ENCODE measurements around the gene LRRC59. TPM values are rescaled to one million over a fixed set of nuclear protein-coding genes. Genes with fewer than 3 reads are reported as not detected.

The LRRC59 gene
- total RNA-seq, 1 experiment from 2014 or later, result 108 TPM

DNA sequence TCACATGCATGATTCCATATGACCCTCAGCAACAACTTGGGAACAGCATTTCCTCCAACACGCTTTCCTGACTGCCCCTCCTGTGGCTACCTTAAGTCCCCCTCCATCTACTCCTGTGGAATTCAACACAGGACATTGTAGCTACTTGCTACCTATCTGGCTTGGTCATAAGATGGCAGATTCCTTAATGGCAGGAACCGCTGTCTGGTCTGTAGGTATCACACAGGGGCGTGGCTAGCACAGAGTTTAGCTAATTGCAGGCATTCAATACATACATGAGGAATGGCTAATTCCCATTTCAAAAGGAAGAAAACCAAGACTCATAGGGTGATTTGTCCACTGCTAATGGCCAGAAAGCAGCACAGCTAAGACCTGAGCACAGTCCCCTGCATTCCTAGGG lies 8.6 kb downstream of the LRRC59 start:
- POLR2A ChIA-PET, result no interaction called here
- H3K4me3 Mint-ChIP-seq, result no peak overlapping the region

GRCh38 chr17:50386510-50386909 lies 10.8 kb downstream of the LRRC59 start:
- POLR2A ChIA-PET, result no interaction called here
- Mint-ChIP-seq H3K9me3 (no peaks in the 10 kb centered on the region), H3K4me3 (no peak overlapping the region), H3K27ac (no peak overlapping the region), H3K27me3 (ENCODE audit: low read depth) (no peaks in the 10 kb centered on the region; the same call in 1 of the 2 replicates), H3K36me3 (peaks cover 80% of the 10 kb centered on the region), H3K4me1 (no peaks in the 10 kb centered on the region)
- ATAC-seq, result no peak
- no peak for TF ChIP-seq SOX15 (CRISPR knock-in tag; IDR thresholded peaks at IDR 0.05)
- TF ChIP-seq, protein P1, sequence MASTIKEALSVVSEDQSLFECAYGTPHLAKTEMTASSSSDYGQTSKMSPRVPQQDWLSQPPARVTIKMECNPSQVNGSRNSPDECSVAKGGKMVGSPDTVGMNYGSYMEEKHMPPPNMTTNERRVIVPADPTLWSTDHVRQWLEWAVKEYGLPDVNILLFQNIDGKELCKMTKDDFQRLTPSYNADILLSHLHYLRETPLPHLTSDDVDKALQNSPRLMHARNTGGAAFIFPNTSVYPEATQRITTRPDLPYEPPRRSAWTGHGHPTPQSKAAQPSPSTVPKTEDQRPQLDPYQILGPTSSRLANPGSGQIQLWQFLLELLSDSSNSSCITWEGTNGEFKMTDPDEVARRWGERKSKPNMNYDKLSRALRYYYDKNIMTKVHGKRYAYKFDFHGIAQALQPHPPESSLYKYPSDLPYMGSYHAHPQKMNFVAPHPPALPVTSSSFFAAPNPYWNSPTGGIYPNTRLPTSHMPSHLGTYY (CRISPR knock-in tag; IDR thresholded peaks at IDR 0.05), result no peak
- TF ChIP-seq MXD4 (CRISPR knock-in tag; IDR thresholded peaks at IDR 0.05; ENCODE audit: borderline replicate concordance), result no peak
- no peak for TF ChIP-seq TEAD1 (CRISPR knock-in tag; IDR thresholded peaks at IDR 0.05)
- no peak for TF ChIP-seq ZNF317 (CRISPR knock-in tag; IDR thresholded peaks at IDR 0.05; ENCODE audit: borderline replicate concordance, low read depth)
- TF ChIP-seq PRRX2 (CRISPR knock-in tag; IDR thresholded peaks at IDR 0.05), result no peak
- TF ChIP-seq FOXJ3 (CRISPR knock-in tag; IDR thresholded peaks at IDR 0.05; ENCODE audit: borderline replicate concordance), result no peak
- no peak for TF ChIP-seq HMGA2 (CRISPR knock-in tag; IDR thresholded peaks at IDR 0.05)
- no peak for TF ChIP-seq E2F1 (CRISPR knock-in tag; IDR thresholded peaks at IDR 0.05)
- TF ChIP-seq ETV6 (CRISPR knock-in tag; IDR thresholded peaks at IDR 0.05), result no peak
- CTCF ChIA-PET, result no interaction called here
- DNase-seq (ENCODE audit: low spot score), result no peak

More for the DNA sequence above, 8.6 kb downstream of the LRRC59 start:
- TF ChIP-seq IRF2 (CRISPR knock-in tag; IDR thresholded peaks at IDR 0.05; ENCODE audit: borderline replicate concordance, low read depth), result no peak
- TF ChIP-seq, protein P2, sequence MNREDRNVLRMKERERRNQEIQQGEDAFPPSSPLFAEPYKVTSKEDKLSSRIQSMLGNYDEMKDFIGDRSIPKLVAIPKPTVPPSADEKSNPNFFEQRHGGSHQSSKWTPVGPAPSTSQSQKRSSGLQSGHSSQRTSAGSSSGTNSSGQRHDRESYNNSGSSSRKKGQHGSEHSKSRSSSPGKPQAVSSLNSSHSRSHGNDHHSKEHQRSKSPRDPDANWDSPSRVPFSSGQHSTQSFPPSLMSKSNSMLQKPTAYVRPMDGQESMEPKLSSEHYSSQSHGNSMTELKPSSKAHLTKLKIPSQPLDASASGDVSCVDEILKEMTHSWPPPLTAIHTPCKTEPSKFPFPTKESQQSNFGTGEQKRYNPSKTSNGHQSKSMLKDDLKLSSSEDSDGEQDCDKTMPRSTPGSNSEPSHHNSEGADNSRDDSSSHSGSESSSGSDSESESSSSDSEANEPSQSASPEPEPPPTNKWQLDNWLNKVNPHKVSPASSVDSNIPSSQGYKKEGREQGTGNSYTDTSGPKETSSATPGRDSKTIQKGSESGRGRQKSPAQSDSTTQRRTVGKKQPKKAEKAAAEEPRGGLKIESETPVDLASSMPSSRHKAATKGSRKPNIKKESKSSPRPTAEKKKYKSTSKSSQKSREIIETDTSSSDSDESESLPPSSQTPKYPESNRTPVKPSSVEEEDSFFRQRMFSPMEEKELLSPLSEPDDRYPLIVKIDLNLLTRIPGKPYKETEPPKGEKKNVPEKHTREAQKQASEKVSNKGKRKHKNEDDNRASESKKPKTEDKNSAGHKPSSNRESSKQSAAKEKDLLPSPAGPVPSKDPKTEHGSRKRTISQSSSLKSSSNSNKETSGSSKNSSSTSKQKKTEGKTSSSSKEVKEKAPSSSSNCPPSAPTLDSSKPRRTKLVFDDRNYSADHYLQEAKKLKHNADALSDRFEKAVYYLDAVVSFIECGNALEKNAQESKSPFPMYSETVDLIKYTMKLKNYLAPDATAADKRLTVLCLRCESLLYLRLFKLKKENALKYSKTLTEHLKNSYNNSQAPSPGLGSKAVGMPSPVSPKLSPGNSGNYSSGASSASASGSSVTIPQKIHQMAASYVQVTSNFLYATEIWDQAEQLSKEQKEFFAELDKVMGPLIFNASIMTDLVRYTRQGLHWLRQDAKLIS (CRISPR knock-in tag; IDR thresholded peaks at IDR 0.05; ENCODE audit: borderline replicate concordance), result no peak
- TF ChIP-seq, protein P3, sequence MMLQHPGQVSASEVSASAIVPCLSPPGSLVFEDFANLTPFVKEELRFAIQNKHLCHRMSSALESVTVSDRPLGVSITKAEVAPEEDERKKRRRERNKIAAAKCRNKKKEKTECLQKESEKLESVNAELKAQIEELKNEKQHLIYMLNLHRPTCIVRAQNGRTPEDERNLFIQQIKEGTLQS (CRISPR knock-in tag; conservative IDR thresholded peaks at IDR 0.05), result no peak
- no peaks in the 10 kb centered on the region for H3K9me3 Mint-ChIP-seq
- CTCF ChIA-PET, result interaction anchor here (1.5 to 1.8 kb wide), 2 partner anchors 8 to 26 kb away, joined by 5 read pairs; partner anchors contain the start of gene LRRC59
- H3K27me3 Mint-ChIP-seq (ENCODE audit: low read depth), result no peaks in the 10 kb centered on the region; the same call in 1 of the 2 replicates
- no peak overlapping the region for H3K27ac Mint-ChIP-seq
- no peak for ATAC-seq
- peaks cover 85% of the 10 kb centered on the region for H3K36me3 Mint-ChIP-seq
- DNase-seq (ENCODE audit: low spot score), result no peak
- H3K4me1 Mint-ChIP-seq, result no peaks in the 10 kb centered on the region

DNA sequence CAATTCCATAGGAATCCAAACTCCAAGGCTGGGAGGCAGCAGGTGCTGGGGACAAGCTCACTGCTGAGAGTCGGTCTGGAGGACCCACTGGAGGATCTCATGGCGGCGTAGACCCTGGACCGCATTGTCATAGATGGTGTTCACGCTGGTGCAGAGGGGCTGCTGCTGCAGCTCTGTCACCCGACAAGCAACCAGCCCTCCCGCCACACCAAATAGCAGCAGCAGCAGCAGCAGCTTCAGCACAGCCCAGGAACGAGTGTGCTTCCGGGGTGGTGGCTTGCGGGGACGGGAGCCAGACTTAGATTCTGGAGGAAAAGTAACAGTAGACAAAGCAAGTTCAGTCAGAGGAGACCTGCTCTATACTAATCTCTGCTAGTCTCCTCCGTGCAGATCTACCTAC lies 14.4 kb downstream of the LRRC59 start:
- DNase-seq (ENCODE audit: low spot score), result no peak
- Mint-ChIP-seq H3K27me3 (ENCODE audit: low read depth) (no peaks in the 10 kb centered on the region; the same call in 1 of the 2 replicates), H3K4me1 (no peaks in the 10 kb centered on the region), H3K9me3 (no peaks in the 10 kb centered on the region), H3K27ac (no peak overlapping the region), H3K4me3 (no peak overlapping the region), H3K36me3 (peaks cover 78% of the 10 kb centered on the region)
- POLR2A ChIA-PET, result no interaction called here
- no peak for ATAC-seq
- CTCF ChIA-PET, result interaction anchor here (1.0 to 7.2 kb wide), 3 partner anchors 14 to 183 kb away, joined by 3 to 51 read pairs (median 13); partner anchors contain the start of gene LRRC59
- TF ChIP-seq ZNF138 (CRISPR knock-in tag; conservative IDR thresholded peaks at IDR 0.05) (no peak), ZMAT4 (CRISPR knock-in tag; IDR thresholded peaks at IDR 0.05) (no peak), ZNF423 (CRISPR knock-in tag; IDR thresholded peaks at IDR 0.05) (no peak), GABPB1 (CRISPR knock-in tag; IDR thresholded peaks at IDR 0.05) (no peak), ESRRA (CRISPR knock-in tag; IDR thresholded peaks at IDR 0.05; ENCODE audit: borderline replicate concordance) (no peak), ZNF121 (CRISPR knock-in tag; IDR thresholded peaks at IDR 0.05) (no peak), USF1 (CRISPR knock-in tag; IDR thresholded peaks at IDR 0.05) (no peak), ELF4 (CRISPR knock-in tag; IDR thresholded peaks at IDR 0.05; ENCODE audit: low read depth) (no peak), ZBTB21 (CRISPR knock-in tag; IDR thresholded peaks at IDR 0.05; ENCODE audit: borderline replicate concordance) (no peak)
- TF ChIP-seq, protein P4, sequence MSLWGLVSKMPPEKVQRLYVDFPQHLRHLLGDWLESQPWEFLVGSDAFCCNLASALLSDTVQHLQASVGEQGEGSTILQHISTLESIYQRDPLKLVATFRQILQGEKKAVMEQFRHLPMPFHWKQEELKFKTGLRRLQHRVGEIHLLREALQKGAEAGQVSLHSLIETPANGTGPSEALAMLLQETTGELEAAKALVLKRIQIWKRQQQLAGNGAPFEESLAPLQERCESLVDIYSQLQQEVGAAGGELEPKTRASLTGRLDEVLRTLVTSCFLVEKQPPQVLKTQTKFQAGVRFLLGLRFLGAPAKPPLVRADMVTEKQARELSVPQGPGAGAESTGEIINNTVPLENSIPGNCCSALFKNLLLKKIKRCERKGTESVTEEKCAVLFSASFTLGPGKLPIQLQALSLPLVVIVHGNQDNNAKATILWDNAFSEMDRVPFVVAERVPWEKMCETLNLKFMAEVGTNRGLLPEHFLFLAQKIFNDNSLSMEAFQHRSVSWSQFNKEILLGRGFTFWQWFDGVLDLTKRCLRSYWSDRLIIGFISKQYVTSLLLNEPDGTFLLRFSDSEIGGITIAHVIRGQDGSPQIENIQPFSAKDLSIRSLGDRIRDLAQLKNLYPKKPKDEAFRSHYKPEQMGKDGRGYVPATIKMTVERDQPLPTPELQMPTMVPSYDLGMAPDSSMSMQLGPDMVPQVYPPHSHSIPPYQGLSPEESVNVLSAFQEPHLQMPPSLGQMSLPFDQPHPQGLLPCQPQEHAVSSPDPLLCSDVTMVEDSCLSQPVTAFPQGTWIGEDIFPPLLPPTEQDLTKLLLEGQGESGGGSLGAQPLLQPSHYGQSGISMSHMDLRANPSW (CRISPR knock-in tag; conservative IDR thresholded peaks at IDR 0.05; ENCODE audit: low read depth), result no peak
